Thyroid gland (tissue), 4 donors: Measurements from ENCODE around the gene MNT. TPM values are rescaled to one million over a fixed set of nuclear protein-coding genes. Genes with fewer than 3 reads are reported as not detected.

Experiments
- DNase-seq, 2 donors: peaks; one replicate each; pipeline ENCODE4 v3.0.0-alpha.2; 2019
- H3K27ac ChIP-seq, 3 donors: fragments of 200-600 bp; sonication (generic); 1 replicate in 2 of 3; 2 replicates in 1 of 3; pipeline ENCODE4 v1.5.1; 2016 to 2019; ENCODE audit warnings: mild to moderate bottlenecking in 1 of 3, moderate library complexity in 1 of 3
- H3K27me3 ChIP-seq: fragments of 200-600 bp; sonication (generic); one replicate; pipeline ENCODE4 v1.5.1; 2019
- H3K36me3 ChIP-seq, 2 donors: fragments of 200-600 bp; sonication (generic); one replicate each; pipeline ENCODE4 v1.5.1; 2016 to 2019
- H3K4me1 ChIP-seq, 2 donors: fragments of 200-600 bp; sonication (generic); one replicate each; pipeline ENCODE4 v1.5.1; 2017 to 2019
- H3K4me3 ChIP-seq, 3 donors: fragments of 200-600 bp; sonication (generic); replicated peaks in 1 of 3; 1 replicate in 2 of 3; 2 replicates in 1 of 3; pipeline ENCODE4 v1.5.1; 2016; ENCODE audit warnings: mild to moderate bottlenecking in 1 of 3
- H3K9me3 ChIP-seq: fragments of 200-600 bp; sonication (generic); one replicate; pipeline ENCODE4 v1.5.1; 2017
- CTCF ChIP-seq, 6 experiments: fragments of 200-600 bp in 3 of 6; fragments of 450-650 bp in 3 of 6; sonication (generic) in 3 of 6; IDR thresholded peaks; one replicate each; pipeline ENCODE4 v1.5.1; 2016 to 2019; ENCODE audit warnings: antibody characterized with exemption in 6 of 6, mild to moderate bottlenecking in 2 of 6, inconsistent platforms in 1 of 6, moderate library complexity in 1 of 6
- POLR2A ChIP-seq, 2 donors: fragments of 450-650 bp; IDR thresholded peaks; one replicate each; pipeline ENCODE4 v1.6.1; 2017; ENCODE audit warnings: antibody characterized with exemption in 2 of 2, mild to moderate bottlenecking in 2 of 2, moderate library complexity in 1 of 2
- WGBS, 2 donors: methylation state at CpG; one replicate each; pipeline ENCODE4 v1.1.5; 2017; 5-methylcytosine and 5-hydroxymethylcytosine counted together
- intact Hi-C: fragments of 100-400 bp; cut with DNase I; formaldehyde crosslinking; loops from one replicate; pipeline ENCODE4 v1.15.1; 2023
- total RNA-seq, 4 donors: library from RNA; depleted of rRNA; stranded (reverse); fragments of >200 nt; gene quantifications; one replicate each; pipeline ENCODE4 v1.2.3, GENCODE V29; 2016

Gene MNT
- total RNA-seq, 4 donors from 2014 or later: 8.2 to 28.9 (median 10.9) TPM

DNA sequence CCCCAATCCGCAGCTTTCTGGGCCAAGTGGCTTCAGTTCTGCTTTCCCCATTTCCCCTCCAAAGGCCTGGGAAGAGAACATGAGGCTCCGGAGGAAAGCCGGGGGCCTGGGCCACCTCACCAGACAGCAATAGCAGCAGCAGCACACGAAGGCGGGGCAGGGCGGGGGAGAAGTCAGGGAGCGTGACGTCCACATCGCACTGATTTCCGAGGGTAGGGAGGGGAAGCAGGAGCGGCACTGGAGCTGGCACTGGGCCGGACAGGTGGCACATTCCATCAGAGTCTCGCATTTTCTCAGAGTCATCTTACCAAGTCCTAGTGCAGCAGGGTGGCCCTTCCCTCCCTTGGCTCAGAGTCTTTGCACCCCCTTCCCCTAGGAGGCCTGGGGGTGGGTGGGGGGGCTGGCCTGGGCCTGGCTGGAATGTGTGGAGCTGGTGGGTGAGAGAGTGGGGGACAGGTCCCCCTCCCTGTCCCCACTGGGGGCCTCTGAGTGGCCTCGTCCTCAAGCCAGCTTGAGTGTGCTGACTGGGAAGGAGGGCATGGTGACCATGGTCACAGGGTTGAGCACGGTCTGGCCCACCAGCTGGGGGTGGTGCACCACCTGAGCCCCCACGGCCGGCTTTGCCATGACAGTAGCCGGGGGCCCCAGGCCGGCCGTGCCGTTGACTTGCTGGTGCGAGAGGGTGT, 14.3 kb downstream of the MNT start:
- Histone ChIP-seq H3K27me3 (no peaks in the 10 kb centered on the region), H3K4me1 (peaks cover 33 to 44% of the 10 kb centered on the region in 2 donors), H3K36me3 (peaks cover 6 to 12% of the 10 kb centered on the region in 2 donors), H3K27ac (peak overlapping the region; percentile 90 to 97 (median 92)), H3K9me3 (no peaks in the 10 kb centered on the region), H3K4me3 (no peak overlapping the region)
- TF ChIP-seq POLR2A (IDR thresholded peaks at IDR 0.05) (peak in 1 of 2 donors; percentile 55), CTCF (IDR thresholded peaks at IDR 0.05) (no peak)
- 48 to 63% methylated on average over 14 to 21 of the region's 22 CpGs for WGBS, 2 donors
- peak; percentile 98 to 99 for DNase-seq
- intact Hi-C loops: no loop called here

GRCh38 chr17:2385240-2386210, 15.3 kb downstream of the MNT start:
- intact Hi-C loops: no loop called here
- Histone ChIP-seq H3K27me3 (no peaks in the 10 kb centered on the region), H3K27ac (peak overlapping the region; percentile 82 to 97 (median 92)), H3K9me3 (no peaks in the 10 kb centered on the region), H3K4me1 (peaks cover 23 to 33% of the 10 kb centered on the region in 2 donors), H3K36me3 (peaks cover 6 to 12% of the 10 kb centered on the region in 2 donors), H3K4me3 (no peak overlapping the region)
- peak; percentile 51 to 54 for DNase-seq
- 38 to 58% methylated on average over 9 to 14 of the region's 18 CpGs for WGBS, 2 donors
- TF ChIP-seq CTCF (IDR thresholded peaks at IDR 0.05) (no peak), POLR2A (IDR thresholded peaks at IDR 0.05) (no peak)

GRCh38 chr17:2384439-2385127, 16.3 kb downstream of the MNT start:
- 68 to 81% methylated on average over 22 of the region's 22 CpGs for WGBS, 2 donors
- peaks cover 23 to 28% of the 10 kb centered on the region in 2 donors for H3K4me1 ChIP-seq
- peaks cover 9 to 12% of the 10 kb centered on the region in 2 donors for H3K36me3 ChIP-seq
- no peak for TF ChIP-seq POLR2A (IDR thresholded peaks at IDR 0.05)
- no peak for TF ChIP-seq CTCF (IDR thresholded peaks at IDR 0.05)
- H3K9me3 ChIP-seq: no peaks in the 10 kb centered on the region
- peak overlapping the region in 2 of 3 donors; percentile 92 to 97 for H3K27ac ChIP-seq
- intact Hi-C loops: no loop called here
- H3K27me3 ChIP-seq: no peaks in the 10 kb centered on the region
- DNase-seq: no peak
- no peak overlapping the region for H3K4me3 ChIP-seq

DNA sequence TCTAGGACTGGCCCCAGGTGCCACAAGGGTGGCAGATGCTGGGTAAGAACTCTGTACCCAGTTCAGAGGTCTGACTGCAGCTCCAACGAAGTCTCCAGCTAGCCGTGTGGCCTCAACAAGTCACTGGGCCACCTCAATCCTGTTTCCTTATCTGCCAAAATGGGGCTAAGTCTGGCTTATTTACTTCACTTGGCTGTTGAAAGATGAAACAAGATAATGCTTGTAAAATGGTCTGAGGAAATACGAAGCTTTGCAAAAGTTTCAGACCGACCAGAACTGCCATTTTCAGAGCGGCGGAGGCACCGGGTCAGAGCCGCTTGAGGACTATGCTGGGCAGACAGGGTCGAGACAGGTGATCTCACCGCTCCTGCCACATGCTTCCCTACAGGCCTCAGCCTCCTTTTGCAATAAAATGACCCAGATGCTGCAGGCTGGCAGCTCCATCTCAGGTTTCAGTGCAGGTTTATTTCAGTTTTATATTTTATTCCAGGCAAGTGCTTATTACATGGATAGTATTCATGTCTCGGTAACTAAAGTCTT, 17.2 kb downstream of the MNT start:
- intact Hi-C loops: loop anchor here (2.0 kb wide), 1 partner anchor 31 kb away; no protein-coding TSS in a partner anchor
- no peak for TF ChIP-seq POLR2A (IDR thresholded peaks at IDR 0.05)
- no peak for TF ChIP-seq CTCF (IDR thresholded peaks at IDR 0.05)
- H3K27me3 ChIP-seq: no peaks in the 10 kb centered on the region
- H3K4me1 ChIP-seq: peaks cover 23 to 28% of the 10 kb centered on the region in 2 donors
- no peaks in the 10 kb centered on the region for H3K9me3 ChIP-seq
- DNase-seq: no peak
- peaks cover 9 to 12% of the 10 kb centered on the region in 2 donors for H3K36me3 ChIP-seq
- 90 to 91% methylated on average over 11 of the region's 11 CpGs for WGBS, 2 donors
- H3K27ac ChIP-seq: peak overlapping the region in 1 of 3 donors; percentile 36
- no peak overlapping the region for H3K4me3 ChIP-seq
